Iris pigment epithelial cell (primary cell): Measurements from ENCODE around the gene ANKRD18B.
"Not testable (repeated sequence)": the region's sequence is repeated elsewhere in the genome, so short reads cannot be mapped to it uniquely, and the experiment has no call there.

Experiments used
- DNase-seq: peaks from one replicate; pipeline ENCODE4 v3.0.0-alpha.2; 2011; ENCODE audit warnings: low read depth

ANKRD18B gene

DNA sequence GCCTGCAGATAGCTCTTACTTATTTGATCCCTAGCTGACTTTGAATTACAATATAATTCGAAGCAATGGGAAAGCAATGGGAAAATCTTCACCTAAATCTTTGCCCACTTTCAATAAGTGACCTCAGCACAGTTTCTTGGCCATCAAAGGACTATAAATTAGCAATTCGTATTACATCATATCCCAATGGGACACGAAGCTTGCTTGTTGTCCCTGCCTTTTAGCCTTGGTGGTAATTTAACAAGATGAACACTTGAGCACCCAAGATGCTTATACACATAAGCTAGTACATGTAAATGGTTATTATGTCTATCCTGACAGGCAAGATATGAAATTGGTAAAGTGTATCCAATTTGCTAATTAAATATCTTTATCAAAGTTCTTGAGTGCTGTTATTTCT lies 9.9 kb downstream of the ANKRD18B start:
- DNase-seq: not testable (repeated sequence)

DNA sequence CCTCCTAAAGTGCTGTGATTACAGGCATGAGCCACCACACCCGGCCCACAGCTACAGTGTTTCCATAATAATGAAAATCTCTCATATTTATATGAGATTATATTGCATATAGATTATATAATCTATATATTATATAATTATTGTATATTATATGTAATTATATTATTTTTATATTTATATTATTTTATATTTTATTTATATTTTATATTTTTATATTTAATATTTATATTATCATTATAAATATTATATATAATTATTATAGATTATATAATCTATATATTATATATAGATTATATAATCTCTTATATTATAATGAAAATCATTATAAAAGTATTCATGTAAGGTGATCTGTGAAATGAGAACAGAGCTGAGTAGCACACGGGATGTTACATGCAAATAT lies 11.5 kb downstream of the ANKRD18B start:
- DNase-seq: no peak

DNA sequence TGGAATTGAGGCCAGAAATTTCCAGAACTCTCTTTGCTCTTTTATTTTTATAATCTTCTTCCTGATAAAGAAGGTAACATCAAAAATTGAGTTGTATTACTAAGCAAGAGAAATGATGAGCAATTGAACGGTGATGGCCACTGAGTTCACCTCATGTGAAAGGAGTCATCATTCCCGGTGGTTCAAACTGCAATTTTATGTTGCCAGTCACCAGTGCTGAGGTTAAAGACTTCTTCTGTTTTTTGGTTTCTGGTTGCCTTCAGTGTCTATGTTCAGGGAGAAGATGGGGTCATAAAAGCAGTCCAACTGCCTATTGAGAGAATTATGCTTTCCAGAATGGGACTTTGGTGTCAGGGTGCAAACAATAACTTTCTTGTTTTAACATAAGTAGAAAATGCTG lies 19.4 kb downstream of the ANKRD18B start:
- DNase-seq: not testable (repeated sequence)

DNA sequence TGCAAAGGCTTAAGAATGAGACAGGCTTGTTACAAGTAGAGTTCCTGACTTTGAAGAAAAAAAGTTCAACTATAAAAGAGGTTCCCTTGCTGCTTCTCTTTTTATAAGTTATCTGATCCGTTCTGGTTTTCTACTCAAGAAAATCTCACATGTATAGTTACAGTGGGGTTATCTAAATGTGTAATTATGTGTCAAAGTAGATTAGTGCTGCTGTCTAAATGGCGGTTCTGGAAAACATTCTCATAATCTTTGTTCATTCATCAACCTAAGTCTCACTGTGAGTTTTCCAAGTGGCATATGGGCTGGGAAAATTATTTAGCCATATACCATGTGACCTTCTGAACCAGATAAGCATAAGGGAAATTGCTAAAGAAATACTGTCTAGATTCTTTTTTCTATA lies 21.7 kb downstream of the ANKRD18B start:
- DNase-seq: not testable (repeated sequence)

DNA sequence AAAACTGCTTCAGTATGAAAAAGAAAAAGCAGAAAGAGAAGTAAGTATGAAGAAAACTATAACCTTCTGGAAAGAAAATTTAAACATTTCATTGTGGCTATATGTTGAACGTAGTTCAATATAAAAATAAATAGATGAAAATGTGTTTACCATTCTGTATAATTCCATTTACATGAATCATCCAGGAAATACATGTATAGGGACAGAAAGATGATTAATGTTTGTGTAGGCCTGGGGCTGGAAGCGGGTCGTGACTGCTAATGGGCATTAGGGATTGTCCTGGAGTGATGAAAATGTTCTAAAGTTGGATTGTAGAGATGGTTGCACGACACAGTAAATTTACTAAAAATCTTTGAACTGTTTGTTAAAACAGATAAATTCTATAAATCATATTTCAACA lies 24.8 kb downstream of the ANKRD18B start:
- not testable (repeated sequence) for DNase-seq

DNA sequence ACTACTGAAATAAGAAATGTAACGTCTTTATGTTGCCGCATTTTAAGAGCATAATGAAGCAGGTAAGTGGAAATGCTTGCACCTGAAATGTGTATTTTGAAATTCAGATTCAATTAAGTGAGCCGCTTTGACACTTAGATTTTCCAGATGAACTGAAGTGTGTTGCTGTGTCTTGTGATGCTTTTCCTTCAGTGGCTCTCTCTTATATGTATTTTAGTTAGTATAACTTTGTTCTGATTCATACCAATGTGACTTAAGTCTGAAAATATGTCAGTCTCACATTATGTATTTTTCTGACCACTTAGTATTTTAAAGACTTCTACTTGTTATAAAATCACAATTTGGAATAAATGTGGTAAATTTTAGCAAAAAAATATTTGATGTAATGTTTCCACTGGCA lies 25.4 kb downstream of the ANKRD18B start:
- DNase-seq: peak; percentile 20

DNA sequence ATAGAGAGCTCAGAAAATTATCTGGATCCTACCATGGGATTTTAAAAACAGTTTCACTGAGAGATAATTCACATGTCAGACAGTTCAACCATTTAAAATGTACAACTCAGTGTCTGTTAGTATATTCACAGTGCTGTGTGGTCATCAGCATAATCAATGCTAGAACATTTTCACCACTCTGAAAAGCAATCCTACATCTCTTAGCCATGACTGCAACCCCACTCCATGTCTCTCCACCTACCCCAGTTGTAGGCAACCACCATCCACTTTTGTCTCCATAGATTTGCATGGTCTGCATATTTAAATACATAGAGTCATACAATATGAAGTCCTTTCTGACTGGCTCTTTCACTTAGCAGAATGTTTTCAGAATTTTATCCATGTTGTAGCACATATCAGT lies 27.1 kb downstream of the ANKRD18B start:
- DNase-seq: not testable (repeated sequence)

DNA sequence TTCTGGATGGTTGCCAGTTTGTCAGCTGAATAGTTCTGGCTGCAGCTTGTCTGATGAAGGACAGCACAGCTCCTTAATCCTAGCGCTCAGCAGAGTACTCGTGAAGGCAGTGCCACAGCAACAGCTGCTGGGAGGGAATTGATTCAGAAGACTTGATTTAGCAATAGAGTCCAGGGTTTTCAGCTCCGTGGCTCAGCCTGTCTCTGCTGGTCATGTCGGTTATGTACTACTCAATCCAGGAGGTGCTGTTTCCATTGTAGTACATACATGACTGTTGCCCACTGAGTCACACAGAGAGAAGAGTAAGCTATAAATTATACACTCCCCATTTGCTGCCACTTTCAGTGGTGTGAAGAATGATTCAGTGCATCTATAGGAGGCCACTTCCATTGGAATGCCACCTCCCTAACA lies 28.3 kb downstream of the ANKRD18B start:
- DNase-seq: peak; percentile 66

DNA sequence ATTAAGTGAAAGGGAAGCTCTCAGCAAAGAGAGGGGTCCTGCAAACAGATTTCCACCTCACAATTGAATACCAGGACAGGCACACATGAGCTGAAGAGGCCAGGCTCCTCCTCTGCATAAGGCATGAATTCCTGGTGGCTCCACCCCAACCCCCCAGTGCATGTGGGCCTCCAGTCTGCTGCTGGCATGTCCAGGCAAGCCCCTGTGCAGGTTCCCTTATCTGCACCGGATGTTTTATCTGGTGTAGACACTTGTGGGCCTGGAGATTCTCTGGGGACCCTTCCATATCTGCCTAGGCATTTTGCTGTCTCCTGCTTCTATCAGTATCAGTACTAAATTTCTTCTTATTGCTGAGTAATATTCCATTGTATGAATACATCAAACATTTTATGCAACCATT lies 36.2 kb downstream of the ANKRD18B start:
- peak; percentile 26 for DNase-seq

GRCh38 chr9:33562196-33562595 lies 38.1 kb downstream of the ANKRD18B start:
- DNase-seq: peak; percentile 74

DNA sequence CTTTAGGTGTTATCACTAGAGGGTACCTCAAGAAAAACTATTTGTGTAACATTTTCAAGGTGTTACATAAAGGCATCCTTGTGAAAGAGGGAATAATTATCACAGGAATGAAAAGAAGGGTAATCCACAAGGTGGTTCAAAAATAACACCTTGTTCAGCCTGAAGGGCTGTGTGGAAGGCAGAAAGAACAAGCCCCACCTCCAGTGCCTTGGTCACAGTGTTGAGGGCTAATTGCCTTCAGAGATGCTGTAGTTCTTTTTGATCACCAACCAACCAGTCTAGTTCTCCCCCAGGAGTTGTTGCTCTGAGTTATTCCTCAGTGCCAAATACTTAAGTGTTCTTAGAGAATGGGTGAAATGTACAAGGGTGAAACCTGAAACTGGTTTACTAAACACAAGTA lies 43.7 kb downstream of the ANKRD18B start:
- DNase-seq: not testable (repeated sequence)

GRCh38 chr9:33577786-33578185 lies 53.7 kb downstream of the ANKRD18B start:
- DNase-seq: not testable (repeated sequence)

DNA sequence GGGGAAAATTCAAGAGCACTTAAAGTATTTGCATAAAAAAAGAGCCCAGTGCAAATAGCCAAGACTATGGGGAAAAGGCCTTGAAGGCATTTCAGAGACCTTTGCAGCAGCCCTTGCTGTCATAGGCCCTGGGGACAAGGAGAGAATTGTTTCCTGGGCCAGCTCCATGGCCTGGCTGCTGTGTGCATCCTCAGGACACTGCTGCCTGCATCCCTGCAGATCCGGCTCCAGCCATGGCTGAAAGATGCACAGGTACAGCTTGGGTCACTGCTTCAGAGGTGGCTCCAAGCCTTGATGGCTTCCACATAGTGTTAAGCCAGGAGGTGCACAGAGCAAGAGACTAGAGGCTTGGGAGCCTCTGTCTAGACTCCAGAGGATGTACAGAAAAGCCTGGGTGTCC lies 55.9 kb downstream of the ANKRD18B start:
- DNase-seq: not testable (repeated sequence)

GRCh38 chr9:33582686-33583085 lies 58.6 kb downstream of the ANKRD18B start:
- DNase-seq: peak; percentile 31

GRCh38 chr9:33586128-33586527 lies 62.1 kb downstream of the ANKRD18B start:
- DNase-seq: not testable (repeated sequence)

- DNase-seq: not testable (repeated sequence)
Observed at GRCh38 chr9:33587799-33588198, 63.7 kb downstream of the ANKRD18B start.

DNA sequence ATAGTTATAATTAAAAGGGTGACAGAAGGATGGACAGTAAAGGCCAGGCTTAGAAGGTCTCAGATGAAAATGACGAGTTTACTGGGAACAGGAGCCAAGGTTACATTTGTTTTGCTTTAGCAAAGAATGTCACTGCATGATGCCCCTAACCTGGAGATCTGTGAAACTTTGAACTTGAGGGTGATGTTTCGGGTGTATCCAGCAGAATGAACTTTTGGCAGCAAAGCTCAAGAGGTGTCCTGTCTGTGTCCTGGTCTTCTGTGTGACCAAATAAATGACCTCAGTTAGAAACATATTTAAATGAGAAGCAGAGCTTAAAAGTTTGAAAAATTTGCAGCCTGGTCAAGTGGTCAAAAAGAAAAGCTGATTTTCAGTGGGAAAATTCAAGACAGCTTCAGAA lies 64.8 kb downstream of the ANKRD18B start:
- DNase-seq: not testable (repeated sequence)

- DNase-seq: not testable (repeated sequence)
Observed at GRCh38 chr9:33590857-33591256, 66.8 kb downstream of the ANKRD18B start.

GRCh38 chr9:33596974-33597373 lies 72.9 kb downstream of the ANKRD18B start:
- DNase-seq: not testable (repeated sequence)

- DNase-seq: not testable (repeated sequence)
Observed at GRCh38 chr9:33597386-33597785, 73.3 kb downstream of the ANKRD18B start.

DNA sequence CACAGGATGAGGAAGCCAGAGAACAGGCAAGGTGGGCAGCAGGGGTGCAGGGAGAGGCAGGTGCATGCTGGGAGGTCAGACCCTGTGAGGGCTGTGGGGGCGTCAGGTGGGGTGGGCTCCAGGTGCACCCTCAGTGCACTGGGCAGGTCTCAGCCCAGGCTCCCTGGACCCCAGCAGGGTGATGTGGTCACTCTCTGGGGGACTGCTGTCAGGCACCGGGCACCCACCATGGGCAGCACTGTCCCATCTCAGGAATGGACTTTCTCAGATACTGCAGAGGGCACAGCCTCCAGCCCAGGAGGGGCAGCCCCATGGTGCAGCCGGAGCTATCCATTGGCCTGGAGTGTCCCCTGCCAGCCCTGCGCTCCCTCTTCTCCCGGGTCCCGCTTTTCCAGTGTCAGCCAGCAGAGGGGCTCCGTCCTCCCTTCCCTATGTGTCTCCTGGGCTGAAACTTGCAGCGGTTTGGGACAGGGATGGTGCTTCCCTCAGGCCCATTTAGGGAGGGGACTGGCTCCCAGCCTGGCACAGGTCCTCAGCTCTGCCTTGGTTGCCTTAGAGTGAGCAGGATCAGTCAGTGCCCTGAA lies 74.8 kb downstream of the ANKRD18B start:
- not testable (repeated sequence) for DNase-seq

DNA sequence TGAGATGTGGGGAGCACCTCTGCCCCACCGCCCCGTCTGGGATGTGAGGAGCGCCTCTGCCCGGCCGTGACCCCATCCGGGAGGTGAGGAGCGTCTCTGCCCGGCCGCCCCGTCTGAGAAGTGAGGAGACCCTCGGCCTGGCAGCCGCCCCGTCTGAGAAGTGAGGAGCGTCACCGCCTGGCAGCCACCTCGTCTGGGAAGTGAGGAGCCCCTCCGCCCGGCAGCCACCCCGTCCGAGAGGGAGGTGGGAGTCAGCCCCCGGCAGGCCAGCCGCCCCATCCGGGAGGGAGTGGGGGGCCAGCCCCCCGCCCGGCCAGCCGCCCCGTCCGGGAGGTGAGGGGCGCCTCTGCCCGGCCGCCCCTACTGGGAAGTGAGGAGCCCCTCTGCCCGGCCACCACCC lies 76.9 kb downstream of the ANKRD18B start:
- DNase-seq: not testable (repeated sequence)

GRCh38 chr9:33604249-33604648 lies 80.2 kb downstream of the ANKRD18B start:
- DNase-seq: peak; percentile 23

GRCh38 chr9:33604936-33605335 lies 80.9 kb downstream of the ANKRD18B start:
- DNase-seq: not testable (repeated sequence)
